DMS153 (cell line): Measurements from ENCODE around the gene TMEM179B.
"Not testable (repeated sequence)": the region's sequence is repeated elsewhere in the genome, so short reads cannot be mapped to it uniquely, and the experiment has no call there.

Experiments used
- DNase-seq: peaks from one replicate; lab custom pipeline; 2025; lab: John Stamatoyannopoulos, UW

The TMEM179B gene, protein sequence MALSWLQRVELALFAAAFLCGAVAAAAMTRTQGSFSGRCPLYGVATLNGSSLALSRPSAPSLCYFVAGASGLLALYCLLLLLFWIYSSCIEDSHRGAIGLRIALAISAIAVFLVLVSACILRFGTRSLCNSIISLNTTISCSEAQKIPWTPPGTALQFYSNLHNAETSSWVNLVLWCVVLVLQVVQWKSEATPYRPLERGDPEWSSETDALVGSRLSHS

DNA sequence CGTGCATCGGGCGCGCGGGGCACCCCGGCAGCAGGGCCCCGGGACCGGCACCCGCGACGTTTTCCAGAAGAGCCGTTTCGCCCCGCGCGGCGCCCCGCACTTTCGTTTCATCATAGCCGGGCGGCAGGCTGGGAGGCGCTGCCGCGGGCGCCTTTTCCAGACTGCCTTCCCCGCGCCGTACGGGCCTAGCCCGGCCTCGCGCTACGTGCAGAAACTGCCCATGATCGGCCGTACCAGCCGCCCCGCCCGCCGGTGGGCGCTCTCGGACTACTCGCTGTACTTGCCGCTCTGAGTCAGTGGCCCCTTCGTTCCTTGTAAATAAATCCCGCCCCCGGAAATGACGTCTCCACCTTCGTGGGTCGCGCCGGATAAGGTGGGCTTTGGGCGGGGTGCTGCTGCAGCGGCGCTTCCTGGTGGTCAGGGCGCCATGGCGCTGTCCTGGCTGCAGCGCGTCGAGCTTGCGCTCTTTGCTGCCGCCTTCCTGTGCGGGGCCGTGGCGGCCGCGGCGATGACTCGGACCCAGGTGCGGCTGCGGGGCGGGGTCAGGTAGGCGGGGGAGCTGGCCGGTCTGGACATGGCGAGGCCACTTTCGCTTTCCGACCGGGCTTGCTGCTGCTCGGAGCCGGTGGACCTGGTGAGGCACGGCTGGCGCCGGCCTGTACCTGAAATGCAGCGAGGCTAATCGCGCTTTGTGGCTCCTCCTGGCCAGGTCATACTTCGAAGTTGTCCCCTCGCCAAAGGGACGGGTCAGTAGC, at the start of gene TMEM179B:
Gene TMEM179B, plus strand, starts transcription at position 398 of the 755 bp plus-strand sequence. Its CDS starts 30 bp downstream, at position 428.
- peak; percentile 94 for DNase-seq

DNA sequence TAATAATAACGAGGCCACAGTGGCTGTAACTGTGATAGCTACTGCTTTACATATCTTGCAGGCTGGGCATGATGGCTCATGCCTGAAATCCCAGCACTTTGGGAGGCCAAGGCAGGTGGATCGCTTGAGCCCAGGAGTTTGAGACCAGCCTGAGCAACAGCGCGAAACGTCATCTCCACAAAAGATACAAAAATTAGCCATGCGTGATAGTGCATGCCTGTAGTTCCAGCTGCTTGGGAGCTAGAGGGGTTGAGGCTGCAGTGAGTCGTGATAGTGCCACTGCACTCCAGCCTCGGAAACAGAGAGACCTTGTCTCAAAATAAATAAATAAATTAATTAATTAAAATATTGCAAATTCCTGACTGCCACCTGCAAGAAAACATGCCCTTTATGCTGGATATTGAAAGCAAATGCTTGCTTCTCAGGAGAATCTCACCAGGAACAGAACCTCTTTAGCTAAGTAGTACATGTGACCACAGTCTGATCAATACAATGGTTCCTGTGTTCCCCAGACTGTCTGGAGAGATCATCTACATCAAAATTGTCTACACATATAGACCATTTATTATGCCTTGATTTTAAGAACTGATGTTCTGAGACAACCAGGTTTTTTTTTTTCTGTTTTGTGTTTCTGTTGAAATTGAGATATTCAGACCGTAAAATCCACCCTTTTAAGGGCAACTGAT, 39.6 kb upstream of the TMEM179B start:
- no peak for DNase-seq

DNA sequence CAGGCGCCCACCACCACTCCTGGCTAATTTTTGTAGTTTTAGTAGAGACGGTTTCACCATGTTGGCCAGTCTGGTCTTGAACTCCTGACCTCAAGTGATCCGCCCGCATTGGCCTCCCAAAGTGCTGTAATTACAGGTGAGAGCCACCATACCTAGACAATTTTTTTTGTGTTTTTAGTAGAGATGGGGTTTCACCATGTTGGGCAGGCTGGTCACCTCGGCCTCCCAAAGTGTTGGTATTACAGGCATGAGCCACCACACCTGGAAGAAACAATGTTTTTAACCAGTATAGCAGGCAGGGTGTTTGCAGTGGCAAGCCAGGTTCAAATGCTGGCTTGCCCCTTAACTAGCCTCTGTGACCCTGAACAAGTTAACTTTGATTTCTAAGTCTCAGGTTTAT, 37.3 kb upstream of the TMEM179B start:
- not testable (repeated sequence) for DNase-seq

DNA sequence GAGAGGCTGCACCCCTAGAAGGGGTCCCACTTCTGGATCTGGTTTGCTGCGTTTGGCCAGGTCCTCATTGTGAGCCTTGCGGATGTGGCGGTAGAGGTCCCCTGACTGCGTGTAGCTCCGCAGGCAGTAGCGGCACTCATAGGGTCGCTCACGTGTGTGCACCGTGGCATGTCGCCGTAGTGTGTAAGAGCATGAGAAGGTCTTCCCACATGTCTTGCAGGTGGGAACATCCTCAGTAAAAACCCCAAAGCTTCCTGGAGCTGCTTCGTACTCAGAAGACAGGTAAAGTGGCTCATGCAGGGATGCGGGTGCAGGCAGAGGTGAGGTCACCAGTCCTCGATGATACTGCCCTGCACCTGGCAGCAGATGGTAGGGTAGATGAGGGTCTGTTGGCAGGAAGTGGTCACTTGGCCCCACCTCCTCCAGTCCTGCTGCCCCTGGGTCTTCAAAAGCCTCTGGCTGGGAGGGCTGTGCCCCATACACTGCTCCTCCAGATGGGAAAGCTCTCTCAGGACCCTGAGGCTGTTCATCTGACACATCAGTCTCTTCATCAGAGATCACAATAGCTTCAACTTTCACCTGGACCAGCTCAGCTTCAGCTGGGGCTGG, 34.9 kb upstream of the TMEM179B start:
- DNase-seq = no peak

DNA sequence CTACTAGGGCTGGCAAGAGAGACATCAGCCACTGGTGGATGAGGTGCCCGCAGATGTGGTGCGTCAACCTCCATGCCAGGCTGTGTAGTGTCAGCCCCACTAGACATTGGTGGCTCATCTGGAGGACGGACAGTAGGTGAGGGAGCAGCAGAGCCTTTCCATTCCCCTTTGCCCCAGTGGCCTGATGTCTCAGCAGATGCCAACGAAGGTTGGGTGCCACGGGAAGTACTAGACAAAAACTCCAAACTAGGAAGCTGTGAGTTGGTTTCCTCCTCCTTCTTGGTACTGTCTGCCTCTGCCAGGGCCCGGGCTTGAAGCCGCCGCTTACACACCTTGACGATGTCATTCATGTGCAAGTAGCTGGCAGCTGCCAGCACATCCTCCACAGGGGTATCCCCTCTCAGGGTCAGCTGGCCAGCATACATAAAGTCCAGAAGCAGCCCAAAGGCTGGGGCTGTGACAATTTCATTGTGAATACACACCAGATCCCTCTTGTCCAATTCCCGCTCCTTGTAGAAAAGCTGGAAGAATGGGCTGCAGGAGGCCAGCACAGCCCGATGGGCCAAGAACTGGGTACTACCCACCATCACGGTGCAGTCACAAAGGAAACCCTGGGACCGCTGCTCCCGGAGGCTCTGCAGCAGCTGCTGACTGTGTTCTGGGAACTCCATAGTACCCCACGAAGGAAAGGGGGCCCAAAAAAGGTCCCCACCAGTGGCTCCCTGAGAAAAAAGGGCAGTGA, 34.0 kb upstream of the TMEM179B start:
- no peak for DNase-seq

DNA sequence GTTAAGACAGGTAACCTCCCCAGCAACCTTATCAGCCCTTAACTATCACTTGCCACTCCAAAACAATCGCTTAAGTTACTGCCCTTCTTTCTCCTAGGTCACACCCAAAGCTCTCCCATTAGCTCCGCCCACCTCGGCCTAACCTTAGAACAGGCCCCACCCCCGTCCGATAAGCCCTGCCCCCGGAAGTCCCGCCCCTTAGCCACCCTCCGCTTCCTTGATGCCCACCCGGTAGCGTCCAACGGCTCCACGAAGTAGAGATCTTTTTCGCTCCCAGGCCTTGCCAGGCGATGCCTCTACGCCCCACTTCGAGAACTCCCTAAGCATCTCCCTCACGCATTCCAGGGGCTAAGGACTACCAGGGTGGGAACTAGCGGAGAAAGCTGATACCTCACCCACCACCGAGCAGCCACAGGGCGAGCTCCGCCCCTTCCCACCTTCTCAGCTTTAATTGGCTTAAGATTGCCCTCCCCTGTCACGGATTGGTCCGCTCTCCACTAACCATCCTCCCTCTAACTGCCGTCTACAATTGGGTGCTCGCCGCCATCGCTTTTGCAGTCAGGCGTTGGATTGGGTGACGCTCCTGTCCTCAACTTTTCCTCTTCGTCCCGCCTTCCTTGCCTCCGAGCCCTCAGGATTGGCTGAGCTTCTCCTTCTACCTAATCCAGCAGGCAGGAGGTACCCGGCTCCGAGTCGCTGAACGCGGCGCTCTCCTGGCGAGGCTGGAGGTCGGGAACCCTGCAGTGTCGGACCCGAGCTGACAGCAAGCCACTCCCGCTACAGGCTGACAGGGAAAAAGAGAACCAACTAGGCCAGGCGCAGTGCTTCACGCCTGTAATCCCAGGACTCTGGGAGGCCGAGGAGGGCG, 33.2 kb upstream of the TMEM179B start, which contains the start of gene ZBTB3:
Gene ZBTB3, minus strand, starts transcription at position 425 of the 868 bp plus-strand sequence. CDS start 496 bp downstream, outside the sequence.
- peak; percentile 99 for DNase-seq

DNA sequence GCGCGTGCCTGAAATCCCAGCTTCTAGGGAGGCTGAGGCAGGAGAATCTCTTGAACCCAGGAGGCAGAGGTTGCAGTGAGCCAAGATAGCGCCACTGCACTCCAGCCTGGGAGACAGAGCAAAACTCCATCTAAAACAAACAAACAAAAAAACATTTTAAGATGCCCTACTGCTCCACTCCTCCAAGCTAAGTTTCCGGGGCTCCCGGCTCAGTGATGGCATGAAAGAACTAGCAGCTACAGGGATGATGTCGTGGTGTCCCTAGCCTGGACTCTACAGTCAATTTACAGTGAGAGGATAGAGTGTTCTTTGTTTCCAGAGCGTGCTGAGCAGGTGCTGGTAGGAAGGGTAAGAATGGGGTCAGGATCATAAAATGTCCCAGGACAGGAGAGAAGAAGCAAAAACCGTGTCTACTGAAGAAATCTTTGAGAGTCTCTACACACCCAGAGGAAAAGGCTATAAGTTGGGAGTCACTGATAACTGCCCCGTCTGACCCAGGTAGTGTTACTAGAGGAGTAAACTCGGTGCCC, 32.1 kb upstream of the TMEM179B start:
- DNase-seq = no peak

DNA sequence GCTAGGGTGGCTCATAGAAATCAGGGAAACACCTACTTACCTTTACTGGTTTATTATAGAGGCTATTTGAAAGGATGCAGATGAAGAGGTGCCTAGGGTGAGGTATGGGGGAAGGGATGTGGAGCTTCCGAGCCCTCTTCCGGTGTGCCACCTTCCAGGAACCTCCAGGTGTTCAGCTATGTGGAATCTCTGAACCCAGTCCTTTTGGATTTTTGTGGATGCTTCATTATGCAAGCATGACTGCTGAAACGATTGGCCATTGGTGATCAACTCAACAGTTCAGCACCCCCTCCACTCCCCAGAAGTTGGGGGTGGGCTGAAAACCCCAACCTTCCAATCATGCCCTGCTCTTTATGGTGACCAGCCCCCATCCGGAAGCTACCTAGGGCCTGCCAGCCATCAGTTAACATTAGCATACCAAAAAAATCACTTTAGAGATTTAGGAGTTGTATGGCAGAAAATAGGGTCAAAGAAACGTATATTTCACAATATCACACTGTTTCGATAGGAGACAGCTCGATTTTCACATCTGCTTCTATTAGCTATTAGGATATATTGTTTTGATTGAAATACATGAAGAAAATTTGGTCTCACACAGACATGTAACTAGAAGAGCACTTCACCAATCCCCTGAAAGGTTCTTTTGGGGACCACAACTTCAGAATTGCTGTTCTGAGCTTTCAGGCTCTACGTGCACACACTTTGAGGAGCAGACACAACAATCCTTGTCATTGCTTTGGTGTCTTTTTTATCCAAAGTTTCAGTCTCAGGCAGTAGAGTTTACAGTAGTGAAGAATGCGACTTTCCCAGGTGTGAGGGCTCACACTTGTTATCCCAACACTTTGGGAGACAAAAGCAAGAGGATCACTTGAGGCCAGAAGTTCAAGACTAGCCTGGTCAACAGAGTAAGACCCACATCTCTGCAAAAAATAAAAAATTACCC, 29.1 kb upstream of the TMEM179B start:
- DNase-seq = no peak

DNA sequence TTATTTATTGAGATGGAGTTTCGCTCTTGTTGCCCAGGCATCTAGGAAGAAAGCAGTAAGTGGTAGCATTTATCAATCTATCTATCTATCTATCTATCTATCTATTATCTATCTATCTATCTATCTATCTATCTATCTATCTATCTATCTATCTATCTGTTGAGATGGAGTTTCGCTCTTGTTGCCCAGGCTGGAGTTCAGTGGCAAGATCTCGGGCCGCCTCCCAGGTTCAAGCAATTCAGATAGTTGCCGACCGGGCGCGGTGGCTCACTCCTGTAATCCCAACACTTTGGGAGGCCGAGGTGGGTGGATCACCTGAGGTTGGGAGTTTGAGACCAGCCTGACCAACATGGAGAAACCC, 26.4 kb upstream of the TMEM179B start:
- not testable (repeated sequence) for DNase-seq

DNA sequence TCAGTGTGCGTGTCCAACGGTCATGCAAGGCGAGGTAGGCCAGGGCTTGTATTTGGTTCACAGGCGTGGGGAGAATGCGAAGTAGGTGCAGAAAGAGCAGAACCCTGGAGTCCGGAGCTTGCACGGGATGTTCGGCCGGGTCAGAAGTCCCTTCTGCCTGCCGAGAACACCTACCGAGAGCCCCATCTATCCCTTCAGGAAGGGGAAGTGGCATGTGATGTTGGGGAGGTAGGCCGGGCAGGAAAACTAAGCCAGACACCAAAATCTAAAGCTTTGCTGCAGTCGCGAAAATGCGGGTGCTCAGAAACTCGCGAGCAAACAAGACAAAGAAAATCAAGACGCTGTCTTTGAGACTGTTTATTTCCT, 16.4 kb upstream of the TMEM179B start:
- peak; percentile 31 for DNase-seq

DNA sequence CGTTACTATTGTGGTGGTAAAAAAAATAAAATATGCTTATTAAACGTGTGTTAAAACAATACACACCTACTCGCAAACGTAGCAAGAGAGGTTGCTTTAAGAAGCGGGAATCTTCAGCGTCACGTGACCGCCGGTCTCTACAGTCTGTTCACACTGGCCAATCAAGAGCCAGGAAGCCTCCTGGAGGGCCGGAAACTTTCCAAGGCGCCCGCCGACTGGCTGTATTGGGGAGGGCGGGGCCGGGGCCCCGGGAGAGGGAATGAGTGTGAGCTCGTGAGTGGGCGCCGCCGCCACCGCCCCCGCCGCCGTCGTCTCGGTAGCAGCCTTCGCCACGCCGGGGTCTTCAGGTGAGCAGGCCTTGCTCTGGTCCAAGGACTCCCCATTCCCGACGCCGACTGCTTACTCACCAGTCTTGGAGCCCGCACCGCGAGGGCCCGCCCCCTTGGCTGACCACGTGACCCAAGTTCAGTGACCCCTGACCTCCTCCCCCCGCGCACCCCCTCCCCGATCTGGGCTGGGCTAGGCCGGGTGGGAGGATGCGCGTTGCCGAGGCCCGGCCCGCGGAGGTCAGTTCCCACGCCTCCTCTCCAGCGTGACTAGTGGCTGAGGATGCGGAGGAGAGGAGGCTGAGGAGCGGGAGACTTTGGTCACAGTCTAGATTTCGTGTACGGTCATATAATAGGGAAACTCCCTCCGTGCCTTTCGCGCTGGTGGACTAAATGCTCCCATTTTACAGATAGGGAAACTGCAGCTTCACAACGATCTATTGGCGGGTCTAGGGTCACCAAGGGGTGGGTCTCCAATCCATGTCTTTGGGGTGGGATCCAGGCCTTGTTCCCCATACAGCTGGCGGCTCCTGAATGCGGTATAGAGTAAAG, 15.8 kb upstream of the TMEM179B start, which contains the start of gene TAF6L:
Gene TAF6L, plus strand, starts transcription at position 253 of the 878 bp plus-strand sequence. CDS start 4,388 bp downstream, outside the sequence.
- DNase-seq = peak; percentile 95

DNA sequence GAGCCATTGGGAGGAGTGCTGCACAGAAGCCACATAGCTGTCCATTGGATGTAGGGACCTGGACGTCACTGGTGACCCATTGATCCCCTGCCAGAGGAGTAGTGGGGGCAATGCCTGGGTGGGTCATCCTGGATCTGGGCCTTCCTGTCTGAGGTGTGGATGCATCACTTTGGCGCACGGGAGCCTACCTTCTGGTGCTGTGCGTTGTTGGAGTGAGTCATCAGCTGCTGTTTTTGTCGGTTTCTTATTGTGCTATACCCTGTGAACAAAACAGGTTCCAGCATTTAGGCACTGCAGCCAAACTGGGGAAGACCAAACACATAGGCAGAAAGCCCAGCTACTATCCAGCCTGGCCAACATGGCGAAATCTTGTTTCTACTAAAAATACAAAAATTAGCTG, 12.8 kb upstream of the TMEM179B start:
- no peak for DNase-seq

DNA sequence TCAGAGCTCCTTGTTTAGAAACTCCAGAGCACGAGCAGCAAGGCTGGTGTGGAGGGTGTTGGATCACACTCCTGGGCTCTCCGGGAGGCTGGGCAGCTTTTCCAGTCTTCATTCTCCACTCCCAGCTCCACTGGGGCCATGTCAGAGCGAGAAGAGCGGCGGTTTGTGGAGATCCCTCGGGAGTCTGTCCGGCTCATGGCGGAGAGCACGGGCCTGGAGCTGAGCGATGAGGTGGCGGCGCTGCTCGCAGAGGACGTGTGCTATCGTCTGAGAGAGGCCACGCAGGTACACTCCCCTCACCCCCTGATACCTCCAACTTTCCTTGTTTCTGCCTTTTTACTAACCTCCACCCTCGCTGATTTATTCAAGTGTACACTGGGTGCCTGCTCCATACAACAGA, 11.6 kb upstream of the TMEM179B start:
- DNase-seq = no peak

DNA sequence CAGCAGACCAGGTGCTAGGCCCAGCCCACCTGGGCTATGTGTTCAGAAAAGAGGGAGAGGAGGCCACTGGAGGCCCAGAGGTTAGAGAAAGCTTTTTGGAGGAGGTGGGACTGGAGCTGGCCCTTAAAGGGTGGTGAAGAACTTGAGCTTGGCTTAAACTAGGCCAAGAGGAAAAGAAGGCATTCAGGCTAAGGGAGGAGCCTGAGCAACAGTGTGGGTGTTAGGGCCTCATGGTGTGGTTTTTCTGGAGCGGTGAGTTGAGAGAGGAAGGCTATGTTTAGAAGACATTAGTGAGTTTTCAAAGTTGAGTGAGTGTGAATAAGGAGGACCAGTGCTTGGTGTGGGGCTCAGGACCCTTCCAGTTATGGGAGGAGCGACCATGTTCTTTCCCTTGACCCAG, 9.8 kb upstream of the TMEM179B start:
- DNase-seq = no peak

DNA sequence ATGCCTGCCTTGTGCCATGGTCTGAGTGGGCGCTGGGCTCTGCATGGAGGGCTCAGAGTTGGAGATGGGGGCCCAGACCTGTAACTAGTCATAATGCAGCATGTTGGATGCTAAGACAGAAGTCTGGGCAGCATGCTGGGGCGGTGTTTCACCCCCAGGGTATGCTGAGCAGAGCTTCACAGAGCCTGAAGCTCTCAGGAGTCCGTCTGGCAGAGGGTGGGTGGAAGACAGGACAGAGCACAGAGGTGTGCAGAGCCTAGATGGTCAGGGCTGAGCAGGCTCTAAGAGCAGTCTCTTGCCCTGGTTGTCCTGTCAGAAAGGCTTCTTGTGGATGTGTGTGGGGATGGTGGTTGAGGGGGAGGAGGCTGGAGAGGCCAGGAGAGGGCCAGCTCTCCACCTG, 8.8 kb upstream of the TMEM179B start:
- DNase-seq = no peak

DNA sequence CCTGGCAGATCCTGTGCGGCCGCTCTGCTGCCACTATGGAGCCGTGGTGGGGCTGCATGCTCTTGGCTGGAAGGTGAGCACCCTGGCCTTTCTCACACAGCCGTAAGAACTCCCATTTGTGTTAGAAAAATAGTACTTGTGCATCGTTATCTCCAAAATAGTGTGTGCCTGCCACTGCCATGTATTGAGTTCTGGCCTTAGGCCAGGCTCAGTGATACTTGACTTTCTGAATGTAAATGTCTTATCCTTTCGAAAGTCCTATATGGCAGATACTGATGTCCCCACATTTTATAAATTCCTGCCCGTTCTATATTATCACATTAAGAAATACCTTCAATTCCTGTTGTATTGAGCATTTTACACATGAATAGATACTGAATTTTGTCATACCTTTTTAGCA, 4.4 kb upstream of the TMEM179B start:
- no peak for DNase-seq

DNA sequence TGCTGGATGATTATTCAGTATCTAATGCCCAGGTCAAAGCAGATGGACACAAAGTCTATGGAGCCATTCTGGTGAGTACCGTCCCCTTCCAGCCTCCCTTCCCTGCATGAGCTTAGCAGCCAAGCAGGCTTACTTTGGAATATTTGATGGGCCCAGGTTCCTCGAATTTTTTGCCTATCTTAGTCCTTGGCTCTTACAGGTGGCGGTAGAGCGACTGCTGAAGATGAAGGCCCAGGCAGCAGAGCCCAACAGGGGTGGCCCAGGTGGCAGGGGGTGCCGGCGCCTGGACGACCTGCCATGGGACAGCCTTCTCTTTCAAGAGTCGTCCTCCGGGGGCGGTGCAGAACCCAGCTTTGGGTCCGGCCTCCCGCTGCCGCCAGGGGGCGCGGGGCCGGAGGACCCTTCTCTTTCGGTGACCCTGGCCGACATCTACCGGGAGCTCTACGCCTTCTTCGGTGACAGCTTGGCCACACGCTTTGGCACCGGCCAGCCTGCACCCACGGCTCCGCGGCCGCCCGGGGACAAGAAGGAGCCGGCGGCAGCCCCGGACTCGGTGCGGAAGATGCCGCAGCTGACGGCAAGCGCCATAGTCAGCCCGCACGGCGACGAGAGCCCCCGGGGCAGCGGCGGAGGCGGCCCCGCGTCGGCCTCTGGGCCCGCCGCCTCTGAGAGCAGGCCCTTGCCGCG, 741 bp upstream of the TMEM179B start:
- DNase-seq = peak; percentile 66

DNA sequence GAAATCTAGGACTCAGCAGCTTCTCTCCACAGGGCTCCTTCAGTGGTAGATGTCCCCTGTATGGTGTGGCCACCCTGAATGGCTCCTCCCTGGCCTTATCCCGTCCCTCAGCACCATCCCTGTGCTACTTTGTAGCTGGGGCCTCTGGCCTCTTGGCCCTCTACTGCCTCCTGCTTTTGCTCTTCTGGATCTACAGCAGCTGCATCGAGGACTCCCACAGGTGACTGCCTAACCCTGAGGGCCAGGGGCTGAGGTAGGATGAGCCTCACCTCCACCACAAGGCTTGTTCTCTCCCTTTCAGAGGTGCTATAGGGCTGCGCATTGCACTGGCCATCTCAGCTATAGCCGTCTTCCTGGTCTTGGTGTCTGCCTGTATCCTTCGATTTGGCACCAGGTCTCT, 1.8 kb downstream of the TMEM179B start:
- no peak for DNase-seq
